OCI-M2 (cell line): ENCODE measurements around the gene LGI4.
"Not testable (repeated sequence)": the region's sequence is repeated elsewhere in the genome, so short reads cannot be mapped to it uniquely, and the experiment has no call there.

Experiments used
- DNase-seq: peaks from one replicate; lab custom pipeline; 2025; ENCODE audit not compliant: unreplicated experiment; lab: John Stamatoyannopoulos, UW

Gene LGI4

DNA sequence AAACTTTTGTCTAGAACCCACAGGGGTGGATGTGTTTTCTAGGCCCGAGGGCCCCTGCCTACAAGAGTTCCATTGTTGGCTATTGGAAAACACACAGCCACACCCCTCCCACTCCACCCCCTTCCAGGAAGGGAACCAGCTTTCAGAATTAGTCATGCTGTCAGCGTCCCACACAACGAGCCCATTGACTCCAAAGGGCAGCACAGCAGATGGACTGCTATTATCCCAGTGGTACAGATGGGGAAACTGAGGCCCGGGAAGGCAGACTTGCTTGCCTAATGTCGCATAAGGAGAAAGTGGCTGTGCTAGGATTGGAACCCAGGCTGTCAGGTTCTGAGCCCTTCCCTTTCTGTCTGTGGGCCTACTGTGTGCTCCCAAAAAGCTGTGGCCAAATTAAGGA, 27.3 kb downstream of the LGI4 start:
- no peak for DNase-seq

DNA sequence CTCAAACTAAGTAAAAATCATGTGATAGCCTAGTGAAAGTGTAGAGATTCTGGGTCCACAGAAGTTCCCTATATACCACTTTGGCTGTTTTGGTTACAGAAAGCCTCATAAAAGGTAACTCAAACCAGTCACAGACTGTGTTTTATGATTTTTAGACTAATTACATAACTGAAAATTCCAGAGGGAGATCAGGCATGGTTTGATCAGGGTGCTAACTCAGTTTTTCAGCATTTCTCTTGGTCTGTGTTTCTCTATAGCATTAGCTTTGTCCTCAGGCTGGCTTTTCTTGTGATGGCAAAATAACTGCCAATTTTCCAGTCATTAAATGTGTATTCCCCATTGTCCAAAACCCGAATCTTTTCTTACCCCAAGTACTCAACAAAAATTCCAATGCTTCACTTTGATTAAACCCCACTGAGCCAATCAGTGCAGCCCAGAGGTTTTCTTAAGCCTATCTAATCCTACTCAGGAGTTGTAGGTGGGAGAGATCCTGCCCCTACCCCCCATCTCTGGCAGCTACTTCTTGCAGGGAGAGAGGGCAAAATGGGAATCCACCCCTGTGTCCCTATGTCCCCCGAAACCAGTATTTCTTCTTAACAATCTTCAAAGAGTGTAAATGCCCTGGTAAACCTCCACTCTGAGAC, 27.8 kb downstream of the LGI4 start:
- DNase-seq = no peak

DNA sequence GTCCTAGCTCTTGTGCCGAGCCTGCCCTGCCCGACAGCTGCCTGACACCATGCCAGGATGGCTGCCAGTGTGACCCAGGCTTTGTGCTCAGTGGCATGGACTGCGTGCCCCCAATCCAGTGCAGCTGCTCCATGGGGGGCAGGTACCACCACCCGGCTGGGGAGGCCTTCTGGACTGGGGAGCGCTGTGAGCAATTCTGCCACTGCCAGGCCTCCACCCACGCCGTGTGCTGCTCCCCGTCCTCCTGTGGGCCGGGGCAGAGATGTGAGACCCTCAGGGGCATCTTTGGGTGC, 28.6 kb downstream of the LGI4 start:
- no peak for DNase-seq

DNA sequence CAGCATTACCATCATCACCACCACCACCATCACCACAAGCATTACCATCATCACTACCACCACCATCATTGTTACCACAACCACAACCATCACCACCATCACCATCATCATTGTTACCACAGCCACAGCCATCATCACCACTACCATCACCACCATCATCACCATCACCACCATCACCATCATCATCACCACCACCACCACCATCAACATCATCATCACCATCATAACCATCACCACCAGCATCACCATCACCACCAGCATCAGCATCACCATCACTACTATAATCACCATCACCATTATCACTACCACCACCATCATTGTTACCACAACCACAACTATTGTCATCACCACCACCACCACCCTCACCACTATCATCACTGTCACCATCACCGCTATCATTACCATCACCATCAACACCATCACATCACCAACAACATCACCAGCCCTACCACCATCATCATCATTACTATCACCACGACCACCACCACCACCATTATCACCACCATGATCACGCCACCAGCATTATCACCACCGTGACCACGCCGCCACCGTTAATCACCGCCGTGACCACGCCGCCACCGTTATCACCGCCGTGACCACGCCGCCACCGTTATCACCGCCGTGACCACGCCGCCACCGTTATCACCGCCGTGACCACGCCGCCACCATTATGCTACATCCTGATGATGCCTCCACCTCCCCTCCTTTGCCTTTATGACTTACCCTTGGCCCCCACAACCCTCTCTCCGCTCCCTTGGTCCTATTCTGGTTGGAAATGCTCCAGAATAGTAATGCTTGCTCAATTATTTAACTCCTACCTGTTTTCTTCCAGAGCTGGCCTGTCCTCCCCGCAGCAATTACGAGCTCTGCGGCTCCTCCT, 29.2 kb downstream of the LGI4 start:
- DNase-seq = no peak

DNA sequence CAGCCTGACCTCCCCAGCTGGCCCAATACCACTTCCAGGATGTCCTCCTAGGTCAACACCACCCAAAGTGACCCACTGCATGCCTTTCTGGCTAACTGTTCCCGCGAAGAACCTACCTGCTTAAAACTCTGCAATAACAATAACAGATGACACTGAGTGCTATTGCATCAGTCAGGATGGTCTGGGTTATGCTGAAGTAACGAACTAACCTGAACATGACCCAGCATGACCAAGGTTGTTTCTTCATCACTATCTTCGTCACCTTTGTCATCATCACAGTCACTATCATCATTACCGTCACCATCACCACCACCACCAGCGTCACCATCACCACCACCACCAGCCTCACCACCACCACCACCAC, 29.8 kb downstream of the LGI4 start:
- no peak for DNase-seq

DNA sequence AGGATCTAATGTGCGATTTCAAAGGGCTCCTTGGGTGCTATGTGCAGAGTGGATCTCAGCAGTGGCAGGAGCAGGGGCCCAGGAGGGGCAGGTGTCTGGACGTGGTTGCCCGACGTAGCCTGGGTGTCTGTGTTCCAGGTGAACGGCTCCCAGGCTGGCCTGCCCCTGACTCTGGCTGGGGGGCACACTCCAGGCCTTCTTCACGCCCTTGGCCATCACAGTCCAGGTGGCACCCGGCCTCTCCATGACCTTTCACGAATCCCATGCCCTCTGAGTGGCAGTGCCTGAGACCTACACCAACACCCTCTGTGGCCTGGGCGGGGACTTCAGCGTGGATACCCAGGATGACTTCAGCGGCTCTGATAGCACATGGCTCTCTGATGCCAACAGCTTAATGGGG, 30.5 kb downstream of the LGI4 start:
- DNase-seq = no peak

DNA sequence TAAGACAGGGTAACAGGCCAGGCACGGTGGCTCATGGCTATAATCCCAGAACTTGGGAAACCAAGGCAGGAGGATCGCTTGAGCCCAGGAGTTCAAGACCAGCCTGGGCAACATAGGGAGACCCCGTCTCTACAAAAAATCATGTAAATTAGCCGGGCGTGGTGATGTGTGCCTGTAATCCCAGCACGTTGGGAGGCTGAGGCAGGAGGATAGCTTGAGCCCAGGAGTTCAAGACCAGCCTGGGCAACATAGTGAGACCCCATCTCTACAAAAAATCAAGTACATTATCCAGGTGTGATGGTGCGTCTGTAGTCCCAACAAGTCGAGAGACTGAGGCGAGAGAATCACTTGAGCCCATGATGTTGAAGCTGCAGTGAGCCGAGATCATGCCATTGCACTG, 31.2 kb downstream of the LGI4 start:
- DNase-seq = not testable (repeated sequence)

DNA sequence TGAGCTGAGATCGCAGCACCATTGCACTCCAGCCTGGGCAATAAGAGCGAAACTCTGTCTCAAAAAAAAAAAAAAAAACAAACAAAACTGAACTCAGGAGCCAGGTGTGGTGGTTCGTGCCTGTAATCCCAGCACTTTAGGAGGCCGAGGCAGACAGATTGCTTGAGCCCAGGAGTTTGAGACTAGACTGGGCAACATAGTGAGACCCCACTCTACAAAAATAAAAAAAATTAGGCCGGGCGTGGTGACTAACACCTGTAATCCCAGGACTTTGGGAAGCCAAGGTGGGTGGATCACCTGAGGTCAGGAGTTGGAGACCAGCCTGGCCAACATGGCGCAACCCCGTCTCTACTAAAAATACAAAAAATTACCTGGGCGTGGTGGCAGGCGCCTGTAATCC, 32.9 kb downstream of the LGI4 start:
- DNase-seq = not testable (repeated sequence)

DNA sequence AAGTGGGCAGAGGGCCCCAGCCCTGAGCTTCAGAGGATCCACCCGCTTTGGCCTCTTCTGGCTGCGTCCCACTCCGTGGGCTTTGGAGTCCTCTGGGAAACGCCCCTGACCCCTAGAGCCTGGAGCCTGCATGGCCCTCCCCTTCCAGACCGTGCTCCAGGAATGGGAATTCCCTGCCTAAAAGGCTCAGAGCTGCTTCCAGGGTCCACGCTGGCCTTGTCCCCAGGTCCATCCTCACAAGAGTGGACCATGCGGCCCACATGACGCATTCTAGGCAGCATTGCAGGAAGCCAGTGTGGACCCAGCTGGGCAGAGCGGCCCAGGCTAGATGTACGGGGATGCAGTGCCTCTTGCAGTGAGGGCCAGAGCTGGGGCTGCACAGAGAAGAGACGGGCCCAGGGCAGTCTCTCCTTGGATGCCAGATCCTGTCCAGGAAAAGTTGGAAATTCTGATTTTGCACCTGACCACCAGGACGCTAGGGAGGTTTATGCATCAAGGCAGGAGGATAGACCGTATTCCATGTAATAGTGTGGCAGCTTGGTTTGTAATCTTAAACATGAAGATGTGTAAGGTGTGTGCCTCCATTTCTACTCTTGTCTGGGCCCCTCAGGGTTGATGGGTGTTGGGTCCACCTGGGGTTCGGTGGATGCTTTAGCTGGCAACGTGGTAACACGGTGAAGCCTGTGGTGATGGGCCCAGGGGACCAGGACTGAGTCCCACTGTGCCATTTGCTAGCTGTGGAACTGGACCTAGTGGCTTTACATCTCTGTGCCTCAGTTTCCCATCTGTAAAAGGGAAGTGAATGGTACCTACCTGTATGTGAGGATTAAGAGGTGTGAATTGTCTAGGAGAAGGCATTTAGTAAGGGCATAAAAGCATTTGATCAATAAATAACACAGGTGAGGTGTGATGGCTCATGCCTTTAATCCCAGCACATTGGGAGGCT, 34.0 kb downstream of the LGI4 start:
- DNase-seq = no peak

DNA sequence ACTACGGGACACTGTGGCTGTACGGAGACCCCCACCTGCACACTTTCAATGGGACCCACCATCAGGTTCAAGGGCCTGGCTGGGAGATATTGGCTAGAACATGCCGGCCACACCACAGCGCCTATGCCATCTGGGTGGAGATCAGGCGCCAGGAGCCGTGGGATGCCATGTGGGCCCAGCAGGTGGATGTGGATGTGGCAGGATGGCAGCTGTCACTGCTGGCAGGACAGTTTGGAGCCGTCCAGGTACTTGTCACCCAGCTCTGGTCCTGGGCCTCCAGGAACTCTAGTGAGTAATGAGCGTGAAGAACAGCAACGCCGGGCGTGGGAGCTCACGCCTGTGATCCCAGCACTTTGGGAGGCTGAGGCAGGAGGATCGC, 35.0 kb downstream of the LGI4 start:
- no peak for DNase-seq

DNA sequence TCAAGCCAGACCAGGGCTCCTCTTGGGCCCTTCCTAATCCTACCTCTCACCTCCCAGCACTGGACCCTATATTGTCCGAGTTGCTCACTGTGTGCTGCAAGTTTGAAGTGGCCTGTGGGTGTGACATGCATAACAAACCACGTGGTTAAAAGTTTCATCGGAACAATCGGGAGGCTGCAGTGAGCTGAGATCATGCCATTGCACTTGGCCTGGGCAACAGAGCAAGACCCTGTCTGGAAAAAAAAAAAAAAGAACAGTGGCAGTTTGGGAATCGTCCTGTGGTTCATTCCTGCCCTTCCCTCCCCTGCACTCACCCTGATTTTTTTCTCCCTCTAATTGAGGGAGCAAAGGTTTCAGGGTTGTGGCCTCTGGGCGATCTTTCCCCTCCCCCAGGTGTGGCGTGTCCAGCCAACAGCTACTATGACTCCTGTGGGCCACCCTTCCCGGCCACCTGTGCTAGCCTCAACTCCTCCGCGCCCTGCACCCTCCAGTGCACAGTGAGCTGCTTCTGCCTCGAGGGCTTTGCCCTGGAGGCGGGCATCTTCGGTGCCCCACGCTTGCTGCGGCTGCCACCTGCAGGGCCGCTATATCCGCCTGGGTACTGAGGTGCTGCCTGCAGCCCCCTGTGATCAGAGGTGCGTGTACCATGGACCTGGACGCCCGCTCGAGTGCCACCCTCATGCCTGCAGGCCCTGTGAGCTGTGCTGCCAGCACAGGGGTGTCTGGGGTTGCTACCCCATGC, 35.5 kb downstream of the LGI4 start:
- DNase-seq = no peak

DNA sequence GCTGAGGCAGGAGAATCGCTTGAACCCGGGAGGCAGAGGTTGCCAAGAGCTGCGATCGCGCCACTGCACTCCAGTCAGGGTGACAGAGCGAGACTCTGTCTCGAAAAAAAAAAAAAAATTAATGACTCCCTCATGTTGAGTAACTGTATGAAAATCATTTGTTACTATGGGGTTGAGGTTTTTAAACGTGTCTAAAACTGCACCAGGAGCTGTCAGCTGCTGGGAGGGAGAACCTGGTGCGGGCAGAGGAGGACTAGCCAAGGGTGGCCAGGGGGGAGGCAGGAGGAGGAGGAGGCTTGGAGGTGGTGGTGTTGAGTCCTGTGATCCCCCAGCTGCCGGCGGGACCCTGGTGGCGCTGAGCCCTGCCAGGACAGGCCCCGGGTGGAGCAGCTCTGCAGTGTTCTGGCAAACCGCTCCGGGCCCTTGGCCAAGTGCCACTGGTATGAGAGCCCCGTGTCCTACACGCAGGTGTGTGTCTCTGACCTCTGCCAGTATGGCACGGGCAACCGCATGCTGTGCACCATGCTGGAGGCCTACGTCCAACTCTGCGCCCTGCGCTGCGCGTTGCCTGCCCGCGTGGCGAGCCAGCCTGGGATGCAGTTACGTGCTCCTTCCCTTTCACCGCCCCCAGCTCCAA, 36.3 kb downstream of the LGI4 start:
- DNase-seq = no peak

DNA sequence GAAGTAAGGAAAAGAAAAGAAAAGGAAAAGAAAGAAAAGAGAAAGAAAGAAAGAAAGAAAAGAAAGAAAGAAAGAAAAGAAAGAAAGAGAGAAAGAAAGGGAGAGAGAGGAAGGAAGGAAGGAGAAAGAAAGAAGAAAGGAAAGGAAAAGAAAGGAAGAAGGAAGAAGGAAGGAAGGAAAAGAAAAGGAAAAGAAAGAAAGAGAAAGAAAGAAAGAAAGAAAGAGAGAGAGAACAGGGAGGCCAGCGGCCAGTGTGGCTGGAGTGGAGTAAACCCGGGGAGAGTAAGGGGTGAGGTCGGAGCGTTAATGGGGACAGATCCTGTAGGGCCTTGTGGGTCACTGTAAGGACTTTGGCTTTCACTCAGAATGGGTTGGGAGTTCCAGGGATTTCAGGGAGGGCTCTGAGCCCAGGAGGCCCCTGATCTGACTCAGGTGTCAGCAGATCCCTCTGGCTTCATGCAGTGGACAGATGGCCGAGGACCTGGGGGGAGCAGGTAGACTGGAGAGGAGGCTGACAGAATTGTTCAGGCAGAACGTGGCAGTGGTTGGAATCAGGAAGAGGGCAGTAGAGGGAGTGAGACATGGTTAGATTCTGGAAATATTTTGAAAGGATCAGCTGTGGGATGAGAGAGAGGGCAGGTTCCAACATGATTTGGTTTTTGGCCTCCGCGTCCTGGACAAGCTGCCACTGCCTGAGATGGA, 39.0 kb downstream of the LGI4 start:
- no peak for DNase-seq

DNA sequence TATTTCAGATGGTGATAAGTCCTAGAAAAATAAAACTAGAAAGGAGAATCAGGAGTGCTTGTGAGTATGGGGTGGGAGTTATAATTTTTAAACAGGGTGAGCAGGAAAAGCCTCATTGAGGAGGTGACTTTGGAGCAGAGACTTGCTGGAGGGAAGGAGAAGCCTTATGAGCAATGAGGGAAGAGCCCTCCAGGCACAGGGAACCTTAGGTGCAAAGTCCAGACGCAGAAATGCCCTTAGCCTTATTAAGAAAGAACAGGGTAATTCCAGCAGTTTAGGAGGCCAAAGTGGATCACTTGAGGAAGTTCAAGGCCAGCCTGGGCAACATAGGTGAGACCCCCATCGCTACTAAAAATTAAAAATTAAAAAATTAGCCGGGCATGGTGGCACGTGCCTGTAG, 40.2 kb downstream of the LGI4 start:
- no peak for DNase-seq

DNA sequence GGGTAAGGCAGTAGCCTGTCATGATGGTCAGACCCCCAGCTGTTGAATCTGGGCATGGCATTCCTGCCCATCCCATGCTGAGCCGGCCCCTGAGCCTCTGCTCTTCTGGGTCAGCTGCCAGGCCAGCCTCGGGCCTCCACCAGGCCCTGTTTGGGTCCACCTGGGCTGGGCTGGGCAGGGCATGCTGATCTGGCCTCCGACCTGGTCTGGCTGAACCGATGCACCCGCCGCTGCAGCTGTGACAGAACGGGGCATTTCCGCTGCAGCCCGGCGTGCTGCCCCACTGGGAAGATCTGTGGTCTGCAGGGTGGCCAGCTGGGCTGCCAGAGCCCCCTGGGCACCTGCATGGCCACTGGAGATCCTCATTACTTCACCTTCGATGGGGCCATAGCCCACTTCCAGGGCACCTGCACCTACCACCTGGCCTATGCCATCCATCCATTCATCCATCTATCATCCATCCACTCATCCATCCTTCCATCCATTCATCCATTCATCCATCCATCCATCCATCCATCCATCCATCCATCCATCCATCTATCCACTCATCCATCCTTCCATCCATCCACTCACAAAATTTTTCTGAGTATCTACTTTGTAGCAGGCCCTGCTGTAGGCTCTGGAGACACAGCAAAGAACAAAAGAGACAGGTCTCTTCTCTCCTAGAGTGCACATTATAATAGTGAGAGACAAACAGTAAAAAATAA, 40.8 kb downstream of the LGI4 start:
- no peak for DNase-seq

DNA sequence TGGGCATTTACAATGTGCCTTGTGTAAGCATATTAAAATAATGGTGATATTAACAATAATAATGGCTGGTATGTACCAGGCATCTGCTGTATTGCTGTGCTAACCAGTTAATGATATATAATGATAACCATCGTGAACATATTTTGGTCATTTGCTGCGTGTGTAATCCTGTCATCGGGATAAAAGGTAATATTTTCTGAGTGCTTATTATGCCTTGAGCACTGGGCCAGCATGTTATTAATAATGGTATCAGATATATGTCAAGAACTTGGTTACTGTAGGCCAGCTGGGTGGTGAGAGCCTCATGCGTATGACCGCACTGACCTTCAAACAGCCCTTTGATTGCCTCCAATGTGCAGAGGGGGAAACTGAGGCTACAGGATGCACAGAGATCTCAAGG, 41.4 kb downstream of the LGI4 start:
- DNase-seq = no peak

DNA sequence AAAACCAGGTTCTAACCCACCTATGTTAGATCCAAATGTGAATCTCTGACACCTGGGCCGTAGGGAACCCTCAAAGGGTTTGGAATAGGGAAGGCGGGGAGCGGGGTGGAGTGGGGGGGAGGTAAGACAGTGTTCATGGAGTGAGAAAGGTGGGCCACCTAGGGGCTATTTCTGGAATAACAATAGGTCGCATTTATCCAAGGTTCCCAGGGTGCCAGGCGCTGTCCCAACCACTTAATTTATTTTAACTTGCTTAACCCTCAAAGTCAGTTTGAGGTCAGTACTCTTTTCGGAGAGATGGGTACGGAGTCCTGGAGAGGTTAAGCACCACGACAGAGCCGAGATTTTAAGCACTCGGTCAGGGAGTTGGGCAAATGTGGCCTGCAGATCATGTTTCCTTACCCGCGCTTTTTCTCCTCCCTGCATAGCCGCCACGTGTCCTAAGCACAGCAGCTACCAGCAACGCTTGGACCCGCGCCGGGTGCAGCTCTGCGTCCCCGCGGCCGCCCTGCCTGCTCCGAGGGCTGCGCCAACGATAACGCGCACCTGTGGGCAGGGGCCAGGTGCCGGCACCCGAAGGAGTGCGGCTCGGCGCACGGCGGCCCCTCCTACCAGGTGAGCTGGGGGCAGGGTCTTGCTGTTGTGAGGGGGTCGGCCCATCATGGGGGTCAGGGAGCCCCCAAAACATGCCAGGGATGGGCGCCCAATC, 44.2 kb downstream of the LGI4 start:
- DNase-seq = no peak

DNA sequence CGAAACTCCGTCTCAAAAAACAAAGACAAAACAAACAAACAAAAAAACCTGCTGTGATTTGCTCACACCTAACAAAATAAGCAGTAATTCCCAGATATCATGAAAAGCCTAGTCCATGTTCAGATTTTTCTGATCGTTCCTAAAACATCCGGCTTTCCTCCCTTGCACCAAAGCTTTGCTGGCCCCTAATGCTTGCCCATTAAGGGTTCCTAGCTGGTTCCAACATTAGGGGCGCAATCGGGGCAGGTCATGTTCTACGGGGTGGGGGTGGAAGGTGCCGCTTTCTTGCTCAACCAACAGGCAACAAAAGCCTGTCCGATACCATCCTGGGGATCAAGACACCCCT, 44.7 kb downstream of the LGI4 start:
- DNase-seq = no peak

DNA sequence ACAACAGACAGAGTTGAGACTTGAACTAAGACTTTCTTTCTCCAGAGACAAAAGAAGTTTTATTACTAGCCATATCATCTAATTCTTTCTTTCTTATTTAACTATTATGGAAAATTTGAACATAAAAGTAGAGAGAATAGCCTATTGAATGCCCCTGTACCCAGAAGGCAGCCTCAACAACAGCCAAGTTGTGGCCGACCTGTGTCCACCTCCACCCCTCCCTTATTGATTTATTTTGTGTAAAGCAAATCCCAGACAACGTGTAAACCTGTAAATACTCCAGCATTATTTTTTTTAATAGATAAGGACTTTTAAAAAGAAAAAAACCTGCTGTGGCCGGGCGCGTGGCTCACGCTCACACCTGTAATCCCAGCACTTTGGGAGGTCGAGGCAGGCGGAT, 45.3 kb downstream of the LGI4 start:
- DNase-seq = no peak
